HG03575 (cell line): ENCODE results near the gene PARD6B.

Experiments used
- ATAC-seq: cut with Tn5 transposase; IDR thresholded peaks from one replicate; pipeline ENCODE4 v1.9.1; 2021; ENCODE audit not compliant: unreplicated experiment, insufficient number of reproducible peaks, low FRiP score; ENCODE audit errors: extremely low read depth

PARD6B gene

DNA sequence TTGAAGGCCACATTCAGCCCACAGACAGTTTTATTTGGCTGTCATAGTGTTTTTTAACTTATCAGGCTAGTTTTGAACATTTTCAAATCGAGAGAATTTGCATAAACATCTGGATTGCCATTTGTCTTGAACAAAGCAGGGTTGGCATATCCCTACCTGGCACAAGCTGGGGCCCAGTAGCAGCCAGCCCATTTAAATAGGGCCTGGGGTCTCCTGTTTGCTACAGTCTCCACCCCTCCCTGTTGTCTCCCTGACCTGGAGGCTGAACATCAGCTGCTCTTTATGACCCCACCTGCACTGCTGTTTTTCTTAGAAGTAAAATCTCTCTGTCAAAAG is 73.9 kb downstream of the PARD6B start:
- no peak for ATAC-seq

DNA sequence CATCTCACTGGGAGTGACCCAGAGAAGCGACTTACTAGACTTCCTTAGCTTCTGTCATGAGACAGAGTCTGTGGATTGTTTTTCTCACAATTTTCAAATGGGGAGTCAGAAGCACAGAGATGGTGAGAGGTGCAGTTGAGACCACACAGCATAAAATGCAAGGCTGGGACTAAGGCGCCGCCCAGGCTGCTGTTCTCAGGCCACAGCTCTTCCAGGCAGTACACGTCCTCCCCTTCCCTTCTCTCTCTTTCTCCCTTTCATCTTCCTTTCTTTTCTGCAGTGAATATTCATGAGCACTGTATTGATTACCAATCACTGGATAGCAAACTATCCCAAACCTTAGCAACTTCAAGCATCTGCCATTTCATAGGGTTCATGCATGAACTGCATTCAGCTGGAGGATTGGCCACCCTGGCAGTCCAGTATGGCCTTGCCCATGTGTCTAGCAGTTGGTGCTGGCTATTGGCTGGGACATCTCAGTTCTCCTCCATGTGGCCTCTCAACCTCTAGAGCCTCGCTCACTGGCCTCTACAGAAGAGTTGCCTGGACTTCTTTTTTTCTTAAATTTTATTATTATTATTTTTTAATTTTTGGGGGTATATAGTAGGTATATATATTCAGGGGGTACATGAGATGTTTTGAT is 74.9 kb downstream of the PARD6B start:
- no peak for ATAC-seq
